Activated CD4-positive, alpha-beta T cell treated with anti-CD3 and anti-CD28 coated beads, Interleukin-2, amount 50 U/mL, for 4 hours (primary cell): Measurements from ENCODE around the gene PLEKHG4.

Experiments used
- DNase-seq, 2 experiments: peaks; one replicate each; pipeline ENCODE4 v3.0.0-alpha.2; 2020

Gene PLEKHG4

GRCh38 chr16:67279296-67280089 lies at the start of gene PLEKHG4:
PLEKHG4 (plus strand) TSS chr16:67279532; CDS start chr16:67280045, 513 bp downstream.
- peak; percentile 67 to 76 for DNase-seq

GRCh38 chr16:67229906-67230808 lies 49.2 kb upstream of the PLEKHG4 start:
- no peak for DNase-seq

- DNase-seq = no peak
These were observed 48.3 kb upstream of the PLEKHG4 start for GRCh38 chr16:67230809-67231660.

- no peak for DNase-seq
These were observed 45.7 kb upstream of the PLEKHG4 start for GRCh38 chr16:67233596-67233995.

- no peak for DNase-seq
These were observed 45.1 kb upstream of the PLEKHG4 start for GRCh38 chr16:67234180-67234597.

- DNase-seq = peak; percentile 51 to 52
These were observed 43.3 kb upstream of the PLEKHG4 start for GRCh38 chr16:67235816-67236562.

GRCh38 chr16:67236563-67237395 lies 42.6 kb upstream of the PLEKHG4 start:
- peak; percentile 58 to 65 for DNase-seq

GRCh38 chr16:67237396-67238277 lies 41.7 kb upstream of the PLEKHG4 start:
- no peak for DNase-seq

- no peak for DNase-seq
These were observed 41.1 kb upstream of the PLEKHG4 start for GRCh38 chr16:67238278-67238575.

GRCh38 chr16:67238806-67239470 lies 40.4 kb upstream of the PLEKHG4 start:
- DNase-seq = no peak

GRCh38 chr16:67240506-67240905 lies 38.8 kb upstream of the PLEKHG4 start:
- DNase-seq = no peak

GRCh38 chr16:67241008-67241900 lies 38.1 kb upstream of the PLEKHG4 start:
- no peak for DNase-seq

- no peak for DNase-seq
These were observed 37.1 kb upstream of the PLEKHG4 start for GRCh38 chr16:67242138-67242730.

GRCh38 chr16:67243481-67243880 lies 35.9 kb upstream of the PLEKHG4 start:
- DNase-seq = no peak

GRCh38 chr16:67244387-67245185 lies 34.7 kb upstream of the PLEKHG4 start:
- peak; percentile 73 to 78 for DNase-seq

- no peak for DNase-seq
These were observed 34.1 kb upstream of the PLEKHG4 start for GRCh38 chr16:67245186-67245585.

- DNase-seq = no peak
These were observed 33.7 kb upstream of the PLEKHG4 start for GRCh38 chr16:67245674-67246080.
